Ishikawa (cell line): ENCODE measurements around the gene SRL.

Experiments used
- CEBPB ChIP-seq: IDR thresholded peaks from 2 replicates; pipeline ENCODE4 v1.6.1; 2012
- CREB1 ChIP-seq: IDR thresholded peaks from 2 replicates; pipeline ENCODE4 v1.6.1; 2012; ENCODE audit warnings: low read depth
- EGR1 ChIP-seq: IDR thresholded peaks from 2 replicates; pipeline ENCODE4 v1.6.1; 2012
- EP300 ChIP-seq: IDR thresholded peaks from 2 replicates; pipeline ENCODE4 v1.6.1; 2012; ENCODE audit warnings: borderline replicate concordance
- FOXM1 ChIP-seq: IDR thresholded peaks from 2 replicates; pipeline ENCODE4 v1.6.1; 2012; ENCODE audit warnings: low read depth, borderline replicate concordance
- MAX ChIP-seq: IDR thresholded peaks from 2 replicates; pipeline ENCODE4 v1.6.1; 2012
- NFIC ChIP-seq: IDR thresholded peaks from 2 replicates; pipeline ENCODE4 v1.6.1; 2012
- RAD21 ChIP-seq: IDR thresholded peaks from 2 replicates; pipeline ENCODE4 v1.6.1; 2012; ENCODE audit warnings: low read depth
- REST ChIP-seq: IDR thresholded peaks from 2 replicates; pipeline ENCODE4 v1.6.1; 2012; ENCODE audit warnings: low read depth, mild to moderate bottlenecking
- TAF1 ChIP-seq: IDR thresholded peaks from 2 replicates; pipeline ENCODE4 v1.6.1; 2012; ENCODE audit warnings: low read depth, mild to moderate bottlenecking
- TCF12 ChIP-seq: IDR thresholded peaks from 2 replicates; pipeline ENCODE4 v1.6.1; 2012; ENCODE audit warnings: low read depth
- TEAD4 ChIP-seq: IDR thresholded peaks from 2 replicates; pipeline ENCODE4 v1.6.1; 2012
- USF1 ChIP-seq: IDR thresholded peaks from 2 replicates; pipeline ENCODE4 v1.6.1; 2012
- YY1 ChIP-seq: IDR thresholded peaks from 2 replicates; pipeline ENCODE4 v1.6.1; 2012; ENCODE audit warnings: low read depth
- ZBTB7A ChIP-seq: IDR thresholded peaks from 2 replicates; pipeline ENCODE4 v1.6.1; 2012; ENCODE audit warnings: low read depth

Gene SRL

GRCh38 chr16:4271176-4272113 lies 29.6 kb upstream of the SRL start:
- TF ChIP-seq USF1 (peak; percentile 90), CREB1 (peak; percentile 28; the same call in 1 of the 2 replicates), EP300 (peak; percentile 49), MAX (peak; percentile 99), TCF12 (peak; percentile 57), ZBTB7A (0 out of 2 replicates have a peak, but pooled peaks have one; percentile 32), RAD21 (no peak), CEBPB (no peak), EGR1 (no peak), TEAD4 (peak; percentile 28; the same call in 1 of the 2 replicates), REST (no peak), NFIC (0 out of 2 replicates have a peak, but pooled peaks have one; percentile 1), TAF1 (no peak; the same call in none of the 2 replicates), YY1 (peak; percentile 87), FOXM1 (0 out of 2 replicates have a peak, but pooled peaks have one; percentile 19)

- TF ChIP-seq ZBTB7A: no peak
- no peak for TF ChIP-seq USF1
- no peak for TF ChIP-seq NFIC
- no peak for TF ChIP-seq EP300
- TF ChIP-seq MAX: no peak
- no peak for TF ChIP-seq REST
- TF ChIP-seq CREB1: no peak
- TF ChIP-seq EGR1: no peak
- no peak for TF ChIP-seq FOXM1
Measured at GRCh38 chr16:4270595-4270994, 28.7 kb upstream of the SRL start.

GRCh38 chr16:4270091-4270490 lies 28.2 kb upstream of the SRL start:
- no peak for TF ChIP-seq NFIC
- TF ChIP-seq YY1: no peak
- no peak for TF ChIP-seq CEBPB
- no peak for TF ChIP-seq CREB1
- TF ChIP-seq ZBTB7A: no peak
- TF ChIP-seq MAX: no peak

- TF ChIP-seq TAF1: no peak
Measured at GRCh38 chr16:4266372-4266771, 24.5 kb upstream of the SRL start.

GRCh38 chr16:4265676-4266075 lies 23.8 kb upstream of the SRL start:
- TF ChIP-seq CEBPB (no peak), EP300 (no peak), NFIC (no peak), EGR1 (no peak), ZBTB7A (no peak), CREB1 (no peak), REST (no peak), RAD21 (no peak), YY1 (no peak), TAF1 (no peak), TCF12 (no peak), USF1 (no peak), MAX (no peak)
